GM21723 (cell line): ENCODE measurements around the gene RIGI.
"Not testable (repeated sequence)": the region's sequence is repeated elsewhere in the genome, so short reads cannot be mapped to it uniquely, and the experiment has no call there.

Experiments used
- ATAC-seq: cut with Tn5 transposase; IDR thresholded peaks from one replicate; pipeline ENCODE4 v1.9.1; 2021; ENCODE audit warnings: mild to moderate bottlenecking, moderate library complexity; ENCODE audit not compliant: unreplicated experiment

Gene RIGI

GRCh38 chr9:32526041-32526706 is at the start of gene RIGI:
Gene RIGI (minus strand): TSS chr9:32526196. CDS start chr9:32526166, 30 bp downstream.
- ATAC-seq = peak; percentile 70

GRCh38 chr9:32574858-32575257 is 48.9 kb upstream of the RIGI start:
- ATAC-seq = no peak

GRCh38 chr9:32573821-32574220 is 47.8 kb upstream of the RIGI start:
- no peak for ATAC-seq

- ATAC-seq = peak; percentile 86
These were observed 47.0 kb upstream of the RIGI start, which contains the start of gene NDUFB6 for GRCh38 chr9:32572900-32573523. Gene NDUFB6 (minus strand): TSS chr9:32573159. CDS start chr9:32573060, 99 bp downstream.

GRCh38 chr9:32571969-32572899 is 46.2 kb upstream of the RIGI start:
- ATAC-seq = peak; percentile 91

- no peak for ATAC-seq
These were observed 44.3 kb upstream of the RIGI start for GRCh38 chr9:32570262-32570661.

- ATAC-seq = no peak
These were observed 40.8 kb upstream of the RIGI start for GRCh38 chr9:32566770-32567169.

GRCh38 chr9:32565967-32566366 is 40.0 kb upstream of the RIGI start:
- no peak for ATAC-seq

GRCh38 chr9:32558408-32558934 is 32.5 kb upstream of the RIGI start:
- ATAC-seq = no peak

- no peak for ATAC-seq
These were observed 28.6 kb upstream of the RIGI start for GRCh38 chr9:32554591-32554990.

- no peak for ATAC-seq
These were observed 28.1 kb upstream of the RIGI start for GRCh38 chr9:32554107-32554506.

- peak; percentile 76 for ATAC-seq
These were observed 26.3 kb upstream of the RIGI start, which contains the start of the genes SMIM27 and TOPORS for GRCh38 chr9:32552172-32552872. Gene SMIM27 (plus strand): TSS chr9:32552327. CDS start chr9:32552435, 108 bp downstream. Gene TOPORS (minus strand): TSS chr9:32552586. CDS start chr9:32552436, 150 bp downstream.

GRCh38 chr9:32551276-32552051 is 25.5 kb upstream of the RIGI start:
- peak; percentile 18 for ATAC-seq

GRCh38 chr9:32550562-32551275 is 24.7 kb upstream of the RIGI start:
- ATAC-seq = peak; percentile 65

GRCh38 chr9:32550150-32550561 is 24.2 kb upstream of the RIGI start:
- ATAC-seq = no peak

GRCh38 chr9:32548213-32548612 is 22.2 kb upstream of the RIGI start:
- not testable (repeated sequence) for ATAC-seq

GRCh38 chr9:32545884-32546283 is 19.9 kb upstream of the RIGI start:
- ATAC-seq = no peak

- ATAC-seq = no peak
These were observed 17.1 kb upstream of the RIGI start for GRCh38 chr9:32543047-32543446.

- ATAC-seq = no peak
These were observed 7.8 kb upstream of the RIGI start for GRCh38 chr9:32533816-32534215.
